HG03354 (cell line): ENCODE results near the gene USP6NL.
"Not testable (repeated sequence)": the region's sequence is repeated elsewhere in the genome, so short reads cannot be mapped to it uniquely, and the experiment has no call there.

Experiments used
- ATAC-seq: cut with Tn5 transposase; IDR thresholded peaks from one replicate; pipeline ENCODE4 v1.9.1; 2021; ENCODE audit warnings: mild to moderate bottlenecking; ENCODE audit not compliant: unreplicated experiment, poor library complexity, severe bottlenecking

USP6NL gene

DNA sequence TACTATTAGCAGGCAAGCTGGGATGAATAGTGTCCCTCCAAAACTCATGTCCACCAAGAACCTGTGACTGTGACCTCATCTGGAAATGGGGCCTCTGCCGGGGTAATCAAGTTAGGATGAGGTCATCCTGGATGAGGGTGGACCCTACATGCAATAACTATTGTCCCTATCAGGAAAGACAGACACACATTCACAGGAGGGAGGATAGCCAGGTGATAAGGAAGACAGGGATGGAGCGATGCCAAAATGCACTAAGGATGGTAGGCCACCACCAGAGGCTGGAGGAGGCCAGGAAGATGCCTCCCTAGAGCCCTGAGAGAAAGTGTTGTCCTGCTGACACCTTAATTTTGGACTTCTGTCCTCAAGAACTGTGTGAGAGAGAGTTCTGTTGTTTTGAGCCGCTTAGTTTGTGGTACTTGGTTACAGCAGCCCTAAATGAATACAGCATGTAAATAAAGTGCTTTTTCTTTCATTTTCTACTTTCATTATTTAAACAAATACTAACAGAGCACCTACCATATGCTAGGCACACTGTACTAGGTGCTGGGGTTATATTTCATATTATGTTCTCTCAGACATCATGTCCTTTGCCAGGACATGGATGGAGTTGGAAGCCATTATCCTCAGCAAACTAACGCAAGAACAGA, 111.9 kb downstream of the USP6NL start:
- ATAC-seq = peak; percentile 79

DNA sequence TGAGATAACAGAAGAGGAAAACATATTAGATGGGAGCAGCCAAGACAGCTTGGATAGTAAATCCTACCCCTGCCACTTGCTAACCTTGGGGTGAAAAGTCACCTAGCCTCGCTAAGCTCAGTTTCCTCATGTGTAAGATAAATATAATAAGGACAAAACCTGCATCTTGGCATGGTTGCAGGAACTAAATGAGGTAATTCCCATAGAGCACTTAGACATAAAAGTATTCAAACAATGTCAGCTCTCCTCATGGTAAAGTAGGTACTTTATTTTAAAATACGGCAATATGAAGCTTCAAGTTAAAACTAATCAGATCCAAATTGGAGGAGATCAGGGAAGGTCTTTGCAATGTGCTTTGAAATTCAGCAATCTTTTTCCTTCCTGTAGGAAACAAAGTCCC, 113.1 kb downstream of the USP6NL start:
- no peak for ATAC-seq

DNA sequence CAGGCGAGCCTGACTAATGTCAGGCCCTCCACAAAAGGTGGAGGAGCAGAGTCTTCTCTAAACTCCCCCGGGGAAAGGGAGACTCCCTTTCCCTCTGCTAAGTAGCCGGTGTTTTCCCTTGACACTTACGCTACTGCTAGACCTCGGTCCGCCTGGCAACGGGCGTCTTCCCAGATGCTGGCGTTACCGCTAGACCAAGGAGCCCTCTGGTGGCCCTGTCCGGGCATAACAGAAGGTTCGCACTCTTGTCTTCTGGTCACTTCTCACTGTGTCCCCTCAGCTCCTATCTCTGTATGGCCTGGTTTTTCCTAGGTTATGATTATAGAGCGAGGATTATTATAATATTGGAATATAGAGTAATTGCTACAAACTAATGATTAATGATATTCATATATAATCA, 116.5 kb downstream of the USP6NL start:
- ATAC-seq = not testable (repeated sequence)

GRCh38 chr10:11493646-11494045, 117.8 kb downstream of the USP6NL start:
- no peak for ATAC-seq

DNA sequence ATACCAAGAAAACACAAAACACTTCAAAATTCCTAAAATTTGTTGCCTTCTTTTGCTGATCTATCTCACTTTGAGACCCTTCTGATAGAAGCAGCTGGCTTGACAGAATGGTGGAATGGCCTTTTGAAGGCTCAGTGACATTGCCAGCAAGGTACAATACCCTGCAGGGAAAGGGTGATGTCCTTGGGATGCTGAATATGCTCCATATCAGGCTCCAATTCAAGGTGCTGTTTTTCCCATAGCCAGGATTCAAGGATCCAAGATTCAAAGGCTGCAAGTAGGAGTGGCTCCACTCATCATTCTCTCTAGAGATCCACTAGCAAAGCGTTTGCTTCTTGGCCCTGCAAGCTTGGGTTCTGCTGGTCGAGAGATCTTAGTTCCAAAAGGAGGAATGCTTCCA, 120.4 kb downstream of the USP6NL start:
- no peak for ATAC-seq

GRCh38 chr10:11489591-11489990, 121.9 kb downstream of the USP6NL start:
- no peak for ATAC-seq

DNA sequence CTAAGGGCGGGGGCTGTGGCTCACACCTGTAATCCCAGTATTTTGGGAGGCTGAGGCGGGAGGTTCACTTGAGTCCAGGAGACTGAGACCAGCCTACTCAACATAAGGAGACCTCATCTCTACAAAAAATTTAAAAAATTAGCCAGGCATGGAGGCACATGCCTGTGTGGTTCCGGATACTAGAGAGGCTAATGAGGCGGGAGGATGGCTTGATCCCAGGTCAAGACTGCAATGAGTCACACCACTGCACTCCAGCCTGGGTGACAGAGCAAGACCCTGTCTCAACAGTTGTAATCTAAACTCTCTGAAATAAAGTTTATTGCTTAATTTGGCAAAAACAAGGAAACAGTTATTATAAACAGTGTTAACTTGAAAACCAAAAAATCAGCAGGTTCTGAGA, 123.3 kb downstream of the USP6NL start:
- ATAC-seq = no peak

- no peak for ATAC-seq
Observed at GRCh38 chr10:11483201-11484148, 128.0 kb downstream of the USP6NL start.

DNA sequence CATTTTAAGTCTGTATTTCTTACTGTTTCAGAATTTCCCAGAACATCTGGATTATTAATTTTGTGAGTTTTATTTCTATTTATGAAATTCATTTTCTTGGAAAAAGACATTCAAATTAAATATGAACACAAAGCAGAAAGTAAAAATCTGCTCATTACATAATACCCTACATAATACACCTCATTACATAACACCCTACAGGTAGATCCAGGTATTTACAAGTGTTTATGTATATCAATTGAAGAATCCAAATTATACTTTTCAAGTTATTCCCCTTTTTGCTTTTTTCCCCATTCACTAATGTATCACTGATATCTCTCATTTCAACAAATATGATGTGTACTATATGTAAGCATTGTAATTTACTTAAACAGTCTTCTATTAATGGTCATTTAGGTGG, 129.1 kb downstream of the USP6NL start:
- no peak for ATAC-seq

DNA sequence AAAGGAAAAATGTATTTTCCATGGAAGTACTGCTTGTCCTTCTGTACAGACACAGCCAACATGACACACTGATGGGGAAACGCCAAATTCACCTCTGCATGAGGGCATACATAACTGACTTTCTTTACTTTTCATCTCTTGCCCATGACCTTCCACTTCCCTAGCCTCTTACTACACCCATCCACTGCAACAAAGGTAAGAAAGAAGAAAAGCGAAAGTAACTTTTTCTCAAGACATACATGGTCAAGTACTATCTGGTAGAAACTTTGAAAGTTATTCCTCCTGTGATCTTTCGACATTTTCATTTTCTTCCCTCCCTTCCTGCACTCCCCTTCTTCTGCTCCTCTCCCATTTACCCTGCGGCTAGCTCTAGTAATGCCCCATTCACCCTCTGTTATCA, 130.8 kb downstream of the USP6NL start:
- ATAC-seq = no peak

- ATAC-seq = no peak
Observed at GRCh38 chr10:11479300-11479699, 132.2 kb downstream of the USP6NL start.

GRCh38 chr10:11478807-11479206, 132.6 kb downstream of the USP6NL start:
- ATAC-seq = no peak

GRCh38 chr10:11475831-11476434, 135.5 kb downstream of the USP6NL start:
- ATAC-seq = no peak

DNA sequence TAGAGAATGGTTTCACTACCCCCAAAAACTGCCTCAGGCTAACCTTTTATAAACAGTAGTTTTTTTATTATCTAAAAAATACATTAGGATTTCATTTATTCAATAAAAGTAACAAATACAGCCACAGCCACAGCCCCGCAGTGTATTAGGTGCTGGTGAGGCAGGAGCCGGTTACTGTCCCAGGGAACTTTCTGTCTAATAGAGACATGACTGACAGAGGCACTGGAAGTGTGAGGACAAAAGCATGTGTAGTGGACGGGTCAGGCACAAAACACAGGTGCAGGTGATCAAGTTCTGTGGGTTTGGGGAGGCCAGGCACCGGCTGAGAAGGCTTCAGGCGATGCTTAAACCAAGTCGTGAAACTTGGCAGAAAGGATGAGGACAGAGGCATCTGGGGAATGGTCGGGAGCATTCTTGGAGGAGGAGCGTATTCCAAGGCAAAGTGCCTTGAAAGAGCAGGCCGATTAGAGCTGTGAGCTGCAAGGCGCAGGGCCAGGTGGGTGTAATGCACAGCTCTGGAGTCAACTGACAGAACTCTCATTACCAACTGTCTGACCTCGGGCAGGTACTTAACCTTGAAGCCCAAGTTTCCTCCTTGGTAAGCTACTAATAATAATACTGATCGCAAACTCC, 138.2 kb downstream of the USP6NL start:
- ATAC-seq = no peak

DNA sequence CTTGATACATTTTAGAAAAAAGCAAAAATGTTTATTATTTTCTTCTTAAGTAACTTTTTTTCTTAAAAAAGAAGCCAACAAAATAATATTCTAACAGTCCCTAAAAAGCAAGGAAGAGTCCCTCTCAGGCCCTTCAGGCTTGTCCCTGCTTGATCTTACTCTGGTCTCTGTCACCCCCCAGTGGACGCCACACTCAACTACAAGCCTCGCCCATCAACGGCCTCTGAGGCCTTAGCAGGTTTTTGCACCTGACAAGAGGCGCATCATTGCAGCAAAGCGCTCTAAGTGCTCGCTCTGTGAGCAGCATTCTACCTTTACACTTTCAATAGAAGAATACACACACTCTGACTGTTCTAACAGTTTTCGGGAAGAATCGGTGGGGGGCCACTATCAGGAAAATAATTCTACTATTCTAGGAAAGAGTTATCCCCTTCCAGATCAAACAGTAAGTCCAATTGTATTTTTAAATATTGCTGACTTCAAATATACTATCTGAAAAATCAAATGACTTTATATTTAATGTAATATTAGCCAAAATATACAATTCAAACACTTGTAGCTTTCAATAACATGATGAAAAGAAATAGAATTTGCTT, 139.2 kb downstream of the USP6NL start:
- peak; percentile 91 for ATAC-seq

DNA sequence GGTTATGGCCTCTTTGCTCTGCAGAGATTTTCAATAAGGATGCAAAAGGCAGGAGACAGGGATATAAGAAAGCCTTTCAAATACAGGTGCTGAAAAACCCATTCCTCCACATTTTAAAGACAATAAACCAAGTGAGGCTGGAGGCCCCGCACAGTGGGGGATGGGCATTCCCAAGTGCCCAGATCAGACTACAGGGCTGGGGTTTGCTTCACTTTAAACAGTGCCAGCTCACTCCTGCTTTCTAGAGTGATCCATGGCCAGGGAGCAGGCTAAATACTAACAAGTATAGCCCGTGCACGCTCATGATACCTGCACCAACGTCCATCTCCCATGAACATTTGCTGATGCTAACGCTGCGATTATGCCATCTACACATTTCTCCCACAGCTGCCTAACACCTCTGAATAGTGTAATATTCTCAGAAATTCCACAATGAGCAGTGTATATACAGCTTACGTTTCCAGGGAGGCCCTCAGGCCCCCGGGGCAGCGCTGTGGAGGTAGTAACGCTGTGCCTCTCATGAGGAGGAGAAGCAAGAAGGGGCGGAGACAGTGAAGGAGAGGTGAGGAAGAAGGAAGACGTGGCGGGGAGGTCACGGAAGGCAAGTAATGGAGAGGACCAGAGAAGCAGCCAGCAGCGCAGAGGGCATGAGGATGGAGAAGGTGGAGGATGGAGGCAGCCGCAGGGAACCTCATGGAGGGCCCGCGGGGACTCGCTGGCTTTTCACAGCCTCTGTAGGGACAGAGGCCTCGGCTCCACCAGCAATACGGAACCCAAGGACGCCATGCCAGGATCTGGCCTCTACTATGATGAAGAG, 141.7 kb downstream of the USP6NL start:
- ATAC-seq = no peak

DNA sequence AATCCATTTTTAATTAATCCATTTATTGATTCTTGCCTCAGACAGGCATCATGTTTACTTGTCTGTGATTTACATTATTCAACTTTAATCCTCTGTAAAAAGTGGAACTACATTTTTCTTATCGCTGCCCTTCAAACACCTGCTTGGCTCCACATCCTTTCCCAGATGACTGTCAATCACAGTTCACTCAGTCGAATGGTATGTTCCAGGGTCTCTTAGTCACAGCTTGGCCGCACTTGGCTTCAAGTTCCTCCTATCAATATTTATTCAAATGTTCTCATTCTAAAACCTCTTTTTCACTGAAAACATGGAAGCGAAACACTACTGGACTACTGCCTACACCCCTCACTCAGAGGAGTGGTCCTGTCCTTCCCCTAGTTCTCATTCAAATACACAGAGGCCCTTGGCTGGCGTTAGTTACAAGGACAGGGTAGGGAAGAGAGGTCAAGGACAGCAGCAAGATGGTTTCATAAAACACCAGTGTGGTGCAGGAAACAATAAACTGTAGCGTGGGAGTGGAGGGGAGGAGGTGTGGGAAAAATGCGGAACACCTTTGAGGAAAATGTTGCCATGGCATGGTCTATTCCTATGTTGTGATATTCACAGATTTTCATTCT, 143.2 kb downstream of the USP6NL start:
- no peak for ATAC-seq

GRCh38 chr10:11465406-11465805, 146.0 kb downstream of the USP6NL start:
- no peak for ATAC-seq

- ATAC-seq = no peak
Observed at GRCh38 chr10:11463111-11463510, 148.3 kb downstream of the USP6NL start.
